ENCODE data around the gene SH2B3.

DNA sequence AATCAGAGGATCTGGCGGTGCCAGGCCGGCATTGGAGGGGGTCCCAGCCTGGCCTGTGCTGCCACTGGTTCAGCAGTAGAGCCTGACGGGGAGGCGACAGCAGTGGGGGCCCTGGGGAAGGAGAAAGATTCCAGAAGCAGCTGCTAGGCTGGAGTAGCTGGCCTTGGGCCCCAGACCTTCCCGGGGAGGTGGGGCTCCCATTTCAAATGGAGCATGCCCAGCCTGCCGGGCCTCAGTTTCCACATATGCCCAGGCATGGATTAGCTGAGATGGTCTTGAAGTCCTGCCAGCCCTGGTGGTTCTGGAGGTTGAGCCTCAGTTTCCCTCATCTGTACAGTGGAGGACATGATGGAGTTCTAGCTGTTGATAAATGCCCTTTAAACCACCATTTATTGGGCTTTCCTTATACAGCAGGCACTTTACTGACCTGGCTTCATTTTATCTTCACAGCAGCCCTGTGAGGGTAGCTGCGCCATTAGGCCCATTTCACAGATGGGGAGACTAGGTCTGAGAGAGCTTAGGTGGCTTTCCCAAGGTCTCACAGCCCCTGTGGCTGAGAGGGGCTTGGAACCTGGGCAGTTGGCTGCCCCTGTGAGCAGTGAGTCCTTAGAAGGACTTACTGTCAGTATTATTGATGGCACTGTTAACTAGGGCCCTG, 21.8 kb downstream of the SH2B3 start:
- TF ChIP-seq, protein P1, sequence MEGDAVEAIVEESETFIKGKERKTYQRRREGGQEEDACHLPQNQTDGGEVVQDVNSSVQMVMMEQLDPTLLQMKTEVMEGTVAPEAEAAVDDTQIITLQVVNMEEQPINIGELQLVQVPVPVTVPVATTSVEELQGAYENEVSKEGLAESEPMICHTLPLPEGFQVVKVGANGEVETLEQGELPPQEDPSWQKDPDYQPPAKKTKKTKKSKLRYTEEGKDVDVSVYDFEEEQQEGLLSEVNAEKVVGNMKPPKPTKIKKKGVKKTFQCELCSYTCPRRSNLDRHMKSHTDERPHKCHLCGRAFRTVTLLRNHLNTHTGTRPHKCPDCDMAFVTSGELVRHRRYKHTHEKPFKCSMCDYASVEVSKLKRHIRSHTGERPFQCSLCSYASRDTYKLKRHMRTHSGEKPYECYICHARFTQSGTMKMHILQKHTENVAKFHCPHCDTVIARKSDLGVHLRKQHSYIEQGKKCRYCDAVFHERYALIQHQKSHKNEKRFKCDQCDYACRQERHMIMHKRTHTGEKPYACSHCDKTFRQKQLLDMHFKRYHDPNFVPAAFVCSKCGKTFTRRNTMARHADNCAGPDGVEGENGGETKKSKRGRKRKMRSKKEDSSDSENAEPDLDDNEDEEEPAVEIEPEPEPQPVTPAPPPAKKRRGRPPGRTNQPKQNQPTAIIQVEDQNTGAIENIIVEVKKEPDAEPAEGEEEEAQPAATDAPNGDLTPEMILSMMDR (conservative IDR thresholded peaks at IDR 0.05 in 1 of 2, IDR thresholded peaks at IDR 0.05 in 1 of 2; ENCODE audit: extremely low read depth in 1 of 2, insufficient read depth in 1 of 2, low read depth in 1 of 2, low read length in 2 of 2), result no peak
- TF ChIP-seq EZH2 (IDR thresholded peaks at IDR 0.05; ENCODE audit: borderline replicate concordance, low read length), result no peak
